GM19025 (cell line): Measurements from ENCODE around the gene ARMC6.

Source experiments
- ATAC-seq: cut with Tn5 transposase; IDR thresholded peaks from one replicate; pipeline ENCODE4 v1.9.1; 2021; ENCODE audit warnings: mild to moderate bottlenecking, low read depth, moderate library complexity; ENCODE audit not compliant: unreplicated experiment

The ARMC6 gene

DNA sequence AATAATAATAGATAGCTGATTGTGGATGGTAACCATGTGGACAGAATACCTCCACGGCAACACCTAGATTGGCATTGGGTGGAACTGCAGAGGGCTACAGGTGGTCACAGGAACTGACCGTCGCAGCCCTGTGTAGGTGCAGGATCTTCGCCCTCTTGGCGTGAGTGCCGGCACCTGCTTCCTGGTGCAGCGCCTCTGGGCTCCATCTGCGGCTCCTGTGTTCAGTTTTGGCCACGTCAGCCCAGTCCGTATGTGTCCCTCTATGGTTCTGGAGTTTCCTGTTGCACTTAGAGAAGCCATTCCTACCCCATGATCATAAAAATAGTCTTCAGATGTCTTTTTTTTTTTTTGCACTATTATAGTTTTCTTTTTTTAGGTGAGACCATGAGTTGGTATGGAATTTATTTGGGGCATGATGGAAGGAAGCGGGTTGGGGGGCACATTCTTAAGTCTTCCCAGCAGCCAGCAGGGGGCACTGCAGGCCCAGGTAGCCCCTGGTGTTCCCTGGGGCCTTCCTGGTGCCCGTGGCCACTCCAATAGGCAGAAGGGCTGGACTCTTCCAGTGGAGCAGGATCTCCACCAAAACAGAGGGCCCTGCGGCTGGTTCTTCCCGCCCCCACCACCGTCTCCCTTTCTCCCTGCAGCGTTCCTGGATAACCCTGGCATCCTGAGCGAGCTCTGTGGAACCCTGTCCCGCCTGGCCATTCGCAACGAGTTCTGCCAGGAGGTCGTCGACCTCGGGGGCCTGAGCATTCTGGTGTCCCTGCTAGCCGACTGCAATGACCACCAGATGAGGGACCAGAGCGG lies 20.3 kb downstream of the ARMC6 start:
- ATAC-seq, result no peak

DNA sequence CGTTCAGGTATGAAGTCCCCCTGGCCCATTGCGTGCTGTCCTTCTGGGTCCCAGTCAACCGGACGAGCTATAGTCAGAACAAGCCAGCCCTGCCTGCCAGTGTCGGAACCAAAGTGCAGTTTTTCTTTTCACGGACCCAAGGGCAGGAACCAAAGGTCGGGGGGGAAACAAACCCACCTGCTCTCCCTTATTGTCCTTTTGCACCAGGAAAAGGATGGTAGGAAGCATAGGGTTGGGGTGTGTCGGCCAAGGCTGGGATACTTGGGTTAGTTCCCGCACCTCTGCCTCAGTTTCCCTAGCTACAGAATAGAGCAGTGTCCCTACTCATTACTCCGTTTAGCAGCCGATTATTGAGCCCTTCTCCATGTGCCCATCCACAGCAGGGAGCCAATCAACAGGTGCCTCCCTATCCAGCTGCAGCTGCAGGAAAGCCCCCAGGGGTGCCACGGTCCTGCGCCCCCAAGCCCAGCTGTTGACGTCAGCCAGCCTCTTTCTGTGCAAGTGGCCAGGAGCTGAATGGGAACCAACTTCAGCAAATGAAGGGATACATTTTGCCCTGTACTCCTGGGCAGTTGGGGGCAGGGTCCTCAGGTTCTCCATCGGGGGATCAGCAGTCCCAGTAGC lies 21.0 kb downstream of the ARMC6 start:
- ATAC-seq, result no peak

DNA sequence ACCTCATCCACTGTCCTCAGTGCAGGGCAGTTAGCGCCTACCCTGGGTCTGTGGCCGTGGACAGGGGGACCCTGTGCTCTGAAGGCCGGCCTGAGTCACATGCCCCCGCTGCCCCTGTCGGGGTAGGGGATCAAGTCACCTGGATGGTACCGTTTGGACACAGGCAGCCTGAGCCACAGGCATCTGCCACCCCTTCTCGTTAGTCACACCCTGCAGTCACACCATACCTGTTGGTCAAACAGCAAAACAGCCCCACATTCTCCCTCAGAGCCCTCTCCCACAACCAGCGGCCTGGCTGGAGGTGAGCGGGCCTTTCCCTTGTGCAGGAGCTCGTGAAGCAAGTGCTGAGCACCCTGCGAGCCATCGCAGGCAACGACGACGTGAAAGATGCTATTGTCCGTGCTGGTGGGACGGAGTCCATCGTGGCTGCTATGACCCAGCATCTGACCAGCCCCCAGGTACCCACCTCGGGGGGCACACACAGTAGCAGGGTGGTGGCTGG lies 21.6 kb downstream of the ARMC6 start:
- no peak for ATAC-seq

DNA sequence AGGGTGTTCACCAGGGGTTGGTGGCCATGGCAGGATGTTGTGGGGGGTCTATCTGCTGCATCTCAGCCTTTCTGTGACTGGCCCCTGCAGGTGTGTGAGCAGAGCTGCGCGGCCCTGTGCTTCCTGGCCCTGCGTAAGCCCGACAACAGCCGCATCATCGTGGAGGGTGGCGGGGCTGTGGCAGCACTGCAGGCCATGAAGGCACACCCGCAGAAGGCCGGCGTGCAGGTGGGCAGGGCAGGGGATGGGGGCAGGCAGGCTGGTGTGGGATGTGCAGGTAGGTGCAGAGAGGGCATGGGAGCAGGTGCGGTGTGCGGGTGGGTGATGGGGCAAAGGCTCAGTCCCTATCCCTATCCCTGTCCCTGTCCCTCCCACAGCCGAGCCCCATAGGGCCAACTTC lies 22.3 kb downstream of the ARMC6 start:
- no peak for ATAC-seq

DNA sequence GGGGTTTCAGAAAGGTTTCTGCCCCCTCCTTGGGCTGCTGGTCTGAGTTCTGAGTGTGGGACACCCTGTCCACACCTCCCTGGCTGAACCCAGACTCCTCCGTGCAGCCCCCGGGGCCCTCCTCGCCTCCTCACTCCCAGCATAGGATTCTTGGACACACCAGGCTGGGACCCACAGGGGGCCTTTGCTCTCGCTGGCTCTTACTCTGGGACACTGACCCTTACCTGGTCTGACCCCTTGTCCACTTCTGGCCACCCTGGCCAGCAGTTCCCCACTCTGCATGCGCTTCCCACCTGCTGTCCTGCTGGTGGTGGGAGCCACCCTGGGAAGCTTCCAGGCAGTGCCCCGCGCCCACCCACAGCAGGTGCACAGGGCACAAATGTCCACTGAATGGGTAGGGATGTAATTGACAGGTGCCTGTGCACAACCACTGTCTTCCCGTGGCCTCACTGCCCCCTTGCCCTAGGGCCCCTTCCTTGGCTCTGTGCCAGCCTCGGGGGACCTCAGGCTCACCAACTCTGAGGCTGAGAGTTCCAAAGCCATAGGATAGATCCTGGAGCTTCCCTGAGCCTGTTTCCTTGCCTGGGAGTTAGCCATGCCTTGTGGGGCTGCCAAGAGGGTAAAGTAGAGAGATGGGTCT lies 23.4 kb downstream of the ARMC6 start:
- ATAC-seq, result no peak

DNA sequence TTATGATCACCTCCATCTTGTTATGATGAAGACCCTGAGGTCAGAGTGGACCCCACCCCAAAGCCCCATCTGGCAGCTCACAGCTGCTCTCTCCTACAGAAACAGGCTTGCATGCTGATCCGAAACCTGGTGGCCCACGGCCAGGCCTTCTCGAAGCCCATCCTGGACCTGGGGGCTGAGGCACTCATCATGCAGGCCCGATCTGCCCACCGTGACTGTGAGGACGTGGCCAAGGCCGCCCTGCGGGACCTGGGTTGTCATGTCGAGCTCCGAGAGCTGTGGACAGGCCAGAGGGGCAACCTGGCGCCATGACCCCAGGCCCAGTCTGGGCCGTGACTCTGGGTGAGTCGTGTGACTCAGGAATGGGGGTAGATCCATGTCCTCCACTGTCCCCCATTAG lies 23.9 kb downstream of the ARMC6 start:
- no peak for ATAC-seq

DNA sequence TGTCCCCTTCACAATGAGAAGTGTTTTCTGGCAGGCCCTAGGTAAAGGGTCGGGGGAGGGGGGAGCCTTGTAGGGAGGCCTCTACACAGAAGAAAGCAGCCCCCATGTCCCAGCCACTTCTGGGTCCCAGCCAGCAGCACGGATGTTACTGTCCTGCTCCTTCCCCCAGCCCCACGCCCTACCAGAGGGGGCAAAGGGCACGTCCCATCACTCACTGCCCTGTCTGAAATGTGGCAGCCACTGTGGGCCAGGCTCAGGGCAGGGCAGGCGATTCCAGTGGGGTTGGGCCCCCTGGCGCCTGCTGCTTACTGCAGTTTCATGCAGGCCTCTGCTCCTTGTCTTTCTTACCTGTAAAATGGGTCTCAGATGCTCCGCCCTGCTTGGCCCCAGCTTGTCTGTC lies 24.3 kb downstream of the ARMC6 start:
- no peak for ATAC-seq

DNA sequence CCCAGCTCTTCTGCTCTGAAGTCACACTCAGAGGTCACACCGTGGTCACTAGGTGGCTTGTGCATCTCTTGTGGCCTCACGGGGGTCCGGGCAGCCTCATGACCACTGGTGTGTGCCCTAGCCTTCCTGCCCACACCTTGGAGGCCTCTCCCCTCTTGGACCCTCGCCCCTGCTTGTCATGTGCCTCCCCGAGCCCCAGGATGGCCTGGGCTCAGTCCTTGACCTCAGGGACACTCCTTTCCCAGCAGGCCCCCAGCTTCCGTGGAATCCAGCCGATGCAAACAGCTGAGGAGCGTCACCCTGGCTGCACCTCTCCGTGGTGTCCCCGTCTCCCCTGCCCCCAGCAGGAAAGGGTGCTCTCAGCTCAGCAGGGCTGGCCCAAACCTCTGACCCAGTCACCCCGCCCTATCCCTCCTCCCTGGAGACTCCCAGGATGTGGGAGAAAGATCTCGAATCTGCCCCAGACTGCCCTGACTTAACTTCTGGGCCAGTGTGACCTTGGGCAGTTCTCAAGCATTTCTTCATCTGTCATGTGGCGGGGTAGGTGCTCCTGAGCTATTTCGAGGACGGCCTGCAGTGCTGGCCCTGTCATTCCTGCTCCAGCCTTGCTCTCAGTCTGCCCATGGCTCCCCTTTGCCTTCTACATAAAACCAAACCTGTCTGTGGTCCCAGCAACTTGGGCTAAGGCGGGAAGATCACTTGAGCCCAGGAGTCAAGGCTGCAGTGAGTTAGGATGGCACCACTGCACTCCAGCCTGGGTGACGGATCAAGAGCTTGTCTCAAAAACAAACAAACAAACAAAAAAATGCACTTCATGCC lies 25.8 kb downstream of the ARMC6 start:
- ATAC-seq, result no peak

DNA sequence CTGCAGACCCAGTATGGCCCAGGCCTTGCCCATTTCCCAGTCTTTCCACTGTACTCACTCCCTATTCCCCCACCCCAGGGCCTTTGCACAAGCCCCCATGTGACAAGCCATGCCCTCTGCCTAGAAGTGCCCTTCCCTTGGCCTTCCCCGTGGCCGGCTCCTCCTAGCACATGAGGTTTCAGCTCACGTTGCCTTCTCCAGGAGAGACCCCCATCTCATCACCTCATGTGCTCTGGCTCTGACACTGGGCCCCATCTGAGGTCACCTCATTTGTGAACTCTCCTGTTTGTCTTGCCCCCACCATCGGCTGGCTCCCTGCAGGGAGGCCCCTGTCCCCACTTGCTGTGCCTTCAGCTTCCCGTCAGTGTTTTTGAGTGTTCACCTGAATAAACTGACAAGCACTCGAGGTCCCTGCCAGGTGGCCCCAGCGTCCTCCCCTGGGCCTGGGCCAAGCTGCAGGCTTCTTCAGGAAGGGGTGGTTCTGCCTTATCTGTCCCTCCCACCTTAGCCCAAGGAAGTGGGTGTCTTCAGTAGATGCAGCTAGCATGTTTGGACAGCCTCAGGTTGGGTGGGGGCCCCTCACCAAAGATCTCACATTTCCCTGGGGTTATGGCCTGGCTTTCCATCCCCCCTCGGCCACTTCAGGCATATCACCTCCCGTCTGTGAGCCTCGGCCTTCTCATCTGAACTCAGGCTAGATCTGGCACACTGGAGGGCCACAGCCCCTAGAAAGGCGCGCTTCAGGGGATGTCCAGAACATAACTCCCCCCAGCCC lies 26.6 kb downstream of the ARMC6 start:
- ATAC-seq, result no peak

DNA sequence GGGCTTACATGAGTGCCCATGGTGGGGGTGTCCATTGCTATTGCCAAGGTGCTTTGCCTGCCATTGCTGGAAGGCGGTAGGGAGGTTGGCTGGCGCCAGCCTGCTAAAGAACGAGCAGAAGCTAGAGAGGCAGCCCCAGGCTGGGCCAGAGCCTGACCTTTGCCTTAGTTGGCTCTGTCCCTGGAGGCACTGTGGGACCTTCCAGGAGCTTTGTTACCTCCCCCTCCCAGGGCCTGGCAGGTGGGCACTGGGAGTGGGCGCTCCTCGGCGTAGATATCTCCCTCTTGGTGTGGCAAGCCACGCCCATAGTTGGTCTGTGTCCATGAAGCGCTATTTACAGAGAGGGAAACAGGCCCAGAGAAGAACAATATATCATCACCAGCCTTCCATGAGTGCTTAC lies 28.1 kb downstream of the ARMC6 start:
- ATAC-seq, result no peak

DNA sequence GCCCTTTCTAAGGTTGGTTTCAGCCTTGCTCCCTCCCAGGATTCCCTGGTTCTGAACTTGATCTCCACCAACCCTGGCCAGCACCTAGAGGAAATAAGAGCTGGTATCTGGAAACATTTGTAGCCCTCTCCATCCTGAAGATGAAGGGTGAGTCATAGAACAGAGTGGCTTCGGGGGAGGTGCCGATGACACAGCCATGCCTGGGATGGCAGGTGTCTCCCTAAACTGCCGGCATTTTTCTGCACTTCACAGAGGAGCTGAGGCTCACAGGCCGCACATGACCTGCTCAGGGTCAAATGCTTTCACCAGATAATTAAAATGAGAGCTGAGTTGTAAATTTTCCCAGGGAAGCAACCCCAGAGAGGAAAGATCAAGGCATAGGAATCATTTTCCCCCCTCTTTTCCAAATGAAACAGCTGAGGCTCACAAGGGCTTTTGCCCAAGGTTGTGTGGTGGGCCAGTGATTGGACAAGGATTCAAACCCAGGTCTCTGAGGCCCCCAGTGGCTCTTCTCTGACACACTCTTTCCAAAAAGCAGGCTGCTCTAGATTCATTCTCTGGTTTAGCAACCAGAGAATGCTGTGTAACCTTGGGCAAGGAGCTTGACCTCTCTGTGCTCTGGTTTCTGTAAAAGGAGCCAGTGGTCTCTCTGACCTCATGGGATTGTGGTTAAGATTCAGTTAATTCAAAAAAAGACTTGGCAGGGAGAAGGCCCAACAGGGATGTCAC lies 29.2 kb downstream of the ARMC6 start:
- no peak for ATAC-seq

DNA sequence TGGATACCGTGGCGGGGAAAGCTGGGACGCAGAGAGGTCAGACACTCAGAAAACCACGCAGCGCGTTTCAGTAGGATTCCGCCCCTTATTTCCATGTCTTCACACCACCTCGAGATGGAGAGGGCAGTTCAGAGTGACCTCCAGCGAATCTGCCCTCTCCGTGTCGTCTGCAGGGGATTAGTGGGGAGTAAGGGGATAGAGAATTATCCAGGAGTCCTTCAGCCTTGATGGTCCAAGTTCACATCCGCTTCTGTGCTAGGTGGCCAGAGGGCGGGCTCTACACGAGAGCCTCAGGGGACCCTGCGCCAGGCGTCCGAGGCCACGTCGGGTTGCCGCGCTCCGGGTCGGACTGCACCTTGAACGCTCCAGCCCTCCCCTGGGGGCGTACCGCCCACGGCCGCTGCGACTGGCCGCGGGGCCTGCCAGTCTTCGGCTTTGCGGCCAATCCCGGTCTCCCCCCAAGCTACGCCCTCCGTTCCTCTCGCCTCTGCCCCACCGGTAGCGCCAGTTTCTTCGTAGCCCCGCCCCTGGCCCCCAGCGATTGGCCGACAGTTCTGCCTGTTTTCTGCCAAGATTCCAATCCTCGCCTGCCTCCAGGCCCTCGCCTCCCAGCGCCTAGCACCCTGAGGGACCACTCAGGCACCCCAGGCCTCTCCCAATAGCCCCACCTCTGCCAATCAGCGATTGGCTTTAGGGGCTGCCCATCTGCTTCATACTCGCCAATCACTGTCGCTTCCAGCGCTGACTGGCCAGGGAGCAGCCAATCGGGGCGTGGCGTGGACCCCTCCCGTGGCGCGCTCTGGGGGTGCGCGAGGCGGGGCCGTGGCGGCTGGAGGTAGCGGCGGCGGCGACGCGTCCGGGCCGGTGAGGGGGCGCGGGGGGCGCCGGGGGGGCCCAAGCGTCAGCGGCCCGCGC lies 30.0 kb downstream of the ARMC6 start, which contains the start of gene SLC25A42:
SLC25A42 (plus strand) TSS at position 812 of the 915 bp plus-strand sequence. CDS start 32,131 bp downstream, outside the sequence.
- ATAC-seq, result peak; percentile 96

DNA sequence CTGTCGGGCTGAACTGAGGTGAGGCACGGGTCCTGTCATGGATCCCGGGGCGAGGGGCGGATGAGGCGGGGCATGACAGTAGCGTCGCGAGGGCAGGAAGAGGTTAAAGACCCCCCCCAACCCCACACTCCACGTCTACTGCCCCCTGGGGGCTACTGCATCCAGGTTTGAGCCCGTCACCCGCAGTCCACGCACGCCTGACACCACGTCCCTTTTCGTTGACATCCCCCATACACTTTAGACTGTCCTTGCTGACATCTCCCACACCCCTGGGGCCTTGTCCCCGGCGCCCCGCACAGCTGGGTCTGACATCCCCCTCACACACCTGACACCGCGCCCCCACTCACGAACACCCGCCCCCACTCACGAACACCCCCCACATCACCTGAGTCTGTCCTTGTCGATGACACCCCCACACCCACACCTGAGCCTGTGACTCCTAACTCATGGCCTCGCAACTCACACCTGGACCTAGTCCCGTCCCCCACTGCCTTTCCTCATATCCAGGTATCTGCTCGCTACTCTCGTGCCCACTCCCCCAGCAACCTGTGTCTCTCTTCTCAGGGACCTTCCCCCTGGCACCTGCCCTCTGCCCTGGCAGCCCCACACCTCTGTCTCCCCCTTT lies 30.8 kb downstream of the ARMC6 start:
- ATAC-seq, result no peak

DNA sequence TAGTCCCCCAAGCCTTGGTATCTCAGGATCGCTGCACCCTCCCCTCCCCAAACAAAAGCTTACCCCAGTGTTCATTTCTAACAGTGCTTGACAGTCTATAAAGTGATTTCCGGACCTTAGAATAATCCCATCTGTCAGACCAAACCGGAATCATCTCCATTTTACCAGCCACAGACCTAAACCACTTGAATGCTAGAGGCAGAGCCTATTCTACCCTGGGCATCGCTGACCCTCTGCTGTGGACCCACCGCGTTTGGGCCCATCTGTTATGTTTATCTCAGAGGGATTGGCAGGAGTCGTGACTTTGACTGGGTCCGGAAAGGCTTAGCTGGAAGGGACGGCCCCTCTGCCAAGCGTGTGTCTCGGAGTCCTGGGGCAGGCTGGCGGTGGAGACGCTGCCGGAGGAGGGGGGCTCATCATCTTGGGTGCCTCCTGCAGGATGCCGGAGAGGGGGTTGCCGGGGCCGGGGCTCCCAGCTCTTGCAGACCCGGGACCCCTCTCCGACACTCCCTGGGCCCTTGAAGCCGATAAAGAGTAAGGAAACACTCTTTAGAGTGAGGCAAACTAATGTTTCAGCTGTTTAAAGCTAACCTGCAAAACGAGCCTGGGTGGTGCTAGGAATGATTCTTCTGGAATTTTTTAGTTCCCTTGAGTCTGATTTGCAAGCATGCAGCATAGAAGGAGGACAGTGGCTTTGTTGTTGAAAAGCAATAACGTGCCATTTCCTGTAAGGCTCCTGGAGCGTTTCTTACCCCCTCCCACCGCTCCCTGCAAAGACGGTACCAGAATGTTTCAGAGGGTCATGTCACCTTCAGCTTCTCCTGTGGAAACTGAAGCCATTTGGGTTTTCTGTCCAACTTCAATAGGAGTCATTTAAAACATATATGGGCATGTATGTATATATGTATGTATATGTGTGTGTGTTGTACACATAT lies 31.7 kb downstream of the ARMC6 start:
- no peak for ATAC-seq

DNA sequence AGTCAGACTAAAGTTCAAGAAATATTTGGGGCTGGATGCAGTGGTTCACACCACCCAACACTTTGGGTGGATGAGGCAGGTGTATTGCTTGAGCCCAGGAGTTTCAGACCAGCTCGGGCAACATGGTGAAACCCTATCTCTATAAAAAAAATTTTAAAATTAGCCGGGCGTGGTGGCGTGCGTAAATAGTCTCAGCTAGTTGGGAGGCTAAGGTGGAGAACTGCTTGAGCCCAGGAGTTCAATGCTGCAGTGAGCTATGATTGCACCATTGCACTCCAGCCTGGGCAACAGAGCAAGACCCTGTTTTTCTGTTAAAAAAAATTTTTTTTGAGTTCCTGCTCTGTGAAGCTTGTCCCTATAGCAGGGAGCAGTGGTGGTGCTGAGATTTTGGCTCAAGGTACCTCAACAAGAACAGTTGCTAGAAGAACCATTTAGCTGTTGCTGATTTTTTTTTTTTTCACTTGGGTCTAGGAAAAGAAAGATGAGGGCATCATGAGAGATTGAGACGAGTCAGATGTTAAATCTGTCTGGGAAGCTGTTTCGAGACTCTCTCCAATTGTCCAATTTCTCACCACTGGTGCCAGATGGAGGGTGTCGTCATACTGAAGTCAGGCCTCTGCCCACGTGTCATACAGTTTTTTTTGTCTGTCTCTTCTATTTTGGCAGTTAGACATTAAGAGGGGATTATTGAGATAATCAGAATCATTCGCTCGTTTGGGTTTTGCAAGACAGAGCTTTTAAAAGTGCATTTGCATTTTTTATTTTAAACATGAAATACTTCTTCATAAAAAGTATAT lies 34.1 kb downstream of the ARMC6 start:
- ATAC-seq, result no peak
